HG02884 (cell line): Measurements from ENCODE around the gene ST3GAL4.

Experiments
- ATAC-seq: cut with Tn5 transposase; IDR thresholded peaks from one replicate; pipeline ENCODE4 v1.9.1; 2021; ENCODE audit warnings: mild to moderate bottlenecking, moderate library complexity; ENCODE audit not compliant: unreplicated experiment

The ST3GAL4 gene

DNA sequence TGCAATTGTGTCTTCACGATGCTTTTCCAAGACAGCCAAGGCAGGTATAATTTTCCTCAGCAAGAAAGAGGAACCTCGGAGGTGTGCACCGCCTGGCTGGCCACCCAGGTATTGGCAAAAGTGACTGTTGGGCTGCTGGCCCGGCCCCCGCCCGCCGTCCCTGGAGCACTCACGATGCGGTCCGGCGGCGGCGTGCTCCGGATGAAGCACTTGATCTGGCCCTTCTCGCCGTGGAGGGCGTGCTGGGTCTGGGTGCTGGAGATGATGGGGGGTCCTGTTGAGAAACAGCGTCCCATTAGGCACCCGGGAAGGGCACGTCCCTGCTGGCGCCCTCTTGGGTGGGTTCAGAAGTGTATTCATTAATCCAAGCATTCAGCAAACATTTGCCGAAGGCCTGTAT, 84.8 kb downstream of the ST3GAL4 start:
- ATAC-seq, result no peak

DNA sequence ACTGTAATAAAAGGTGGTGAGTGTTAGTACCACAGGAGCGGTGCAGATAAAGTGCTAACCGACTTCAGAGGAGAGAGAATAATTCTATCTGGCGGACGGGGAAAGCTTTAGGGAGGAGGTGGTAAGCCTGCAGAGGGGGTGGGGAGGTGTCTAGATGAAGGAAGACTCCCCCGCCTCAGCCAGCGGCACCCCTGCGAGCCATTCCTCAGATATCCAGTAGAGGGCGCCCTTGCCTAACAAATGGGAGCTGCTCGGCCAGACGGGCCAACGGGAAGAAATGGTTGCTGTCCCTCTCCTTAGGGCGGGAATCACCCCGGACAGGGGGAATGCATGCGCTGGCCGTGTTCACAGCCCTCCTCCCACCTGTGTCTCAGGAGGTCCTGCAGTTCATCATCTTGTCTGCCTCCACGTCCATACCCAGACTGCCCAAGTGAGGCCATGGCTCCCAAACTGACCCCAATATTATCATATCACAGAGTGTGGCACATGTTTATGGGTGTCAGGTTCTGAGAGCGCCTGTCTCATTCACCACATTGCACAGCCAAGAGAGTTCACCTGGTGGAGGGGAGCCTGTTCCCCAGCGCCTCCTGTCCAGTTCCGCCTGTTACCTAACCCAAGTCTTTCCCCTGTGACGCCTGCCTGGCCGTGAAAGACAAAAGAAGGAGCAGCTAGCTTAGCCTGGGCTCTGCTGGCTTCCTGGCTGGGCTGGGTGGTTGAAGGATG, 85.5 kb downstream of the ST3GAL4 start:
- peak; percentile 70 for ATAC-seq

DNA sequence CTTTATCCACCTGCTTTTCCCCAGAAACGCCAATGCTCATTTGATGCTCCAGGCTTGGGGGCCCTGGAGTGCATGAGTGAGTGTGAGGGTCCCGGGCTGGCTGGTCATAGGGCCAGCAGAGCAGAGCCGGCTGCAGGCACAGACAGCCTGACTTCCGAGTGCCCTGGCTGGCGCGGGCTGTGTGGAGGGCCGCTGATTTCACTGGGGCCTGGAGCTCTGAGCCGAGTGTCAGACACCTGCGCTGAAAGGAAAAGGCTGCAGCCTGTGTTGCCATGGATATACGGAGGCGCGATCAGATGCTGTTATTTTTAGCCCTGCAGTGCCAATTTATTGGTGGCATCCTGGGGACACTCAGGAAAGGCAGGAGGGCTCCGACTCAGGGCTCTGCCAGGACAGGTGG, 87.6 kb downstream of the ST3GAL4 start:
- no peak for ATAC-seq

DNA sequence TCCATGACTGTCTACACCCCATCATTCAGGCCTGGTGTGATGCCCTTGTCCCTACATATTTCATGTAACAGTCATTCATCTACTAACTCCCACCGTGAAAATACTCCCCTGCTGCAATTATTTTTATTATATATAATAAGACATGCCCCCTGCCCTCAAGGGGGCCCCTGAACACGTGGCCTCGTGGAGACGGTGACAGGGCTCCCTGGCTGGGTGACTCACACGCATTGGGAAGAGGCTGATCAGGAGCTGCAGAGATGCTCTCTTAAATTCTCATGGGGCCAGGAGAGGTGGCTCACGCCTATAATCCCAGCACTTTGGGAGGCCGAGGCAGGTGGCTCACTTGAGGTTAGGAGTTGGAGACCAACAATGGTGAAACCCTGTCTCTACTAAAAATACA, 88.6 kb downstream of the ST3GAL4 start:
- no peak for ATAC-seq

DNA sequence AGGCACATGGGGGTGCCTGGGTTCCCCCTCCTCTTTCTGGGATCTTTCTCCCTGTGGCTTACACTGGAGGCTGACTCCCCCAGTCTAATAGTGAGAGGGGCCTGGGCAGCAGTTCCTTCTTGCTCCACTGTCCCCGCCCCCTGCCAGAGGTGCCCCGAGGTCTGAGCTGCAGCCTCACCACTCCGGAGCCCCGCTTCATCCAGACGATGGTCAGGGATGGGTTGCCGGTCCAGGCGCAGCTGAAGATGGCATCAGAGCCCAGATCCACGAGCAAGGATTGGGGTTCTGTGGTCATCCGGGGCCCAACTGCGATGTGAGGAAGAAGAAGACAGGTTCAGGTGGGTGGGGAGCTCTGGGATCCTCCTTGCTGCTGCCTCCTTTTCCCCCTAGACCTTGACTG, 91.1 kb downstream of the ST3GAL4 start:
- ATAC-seq, result no peak

DNA sequence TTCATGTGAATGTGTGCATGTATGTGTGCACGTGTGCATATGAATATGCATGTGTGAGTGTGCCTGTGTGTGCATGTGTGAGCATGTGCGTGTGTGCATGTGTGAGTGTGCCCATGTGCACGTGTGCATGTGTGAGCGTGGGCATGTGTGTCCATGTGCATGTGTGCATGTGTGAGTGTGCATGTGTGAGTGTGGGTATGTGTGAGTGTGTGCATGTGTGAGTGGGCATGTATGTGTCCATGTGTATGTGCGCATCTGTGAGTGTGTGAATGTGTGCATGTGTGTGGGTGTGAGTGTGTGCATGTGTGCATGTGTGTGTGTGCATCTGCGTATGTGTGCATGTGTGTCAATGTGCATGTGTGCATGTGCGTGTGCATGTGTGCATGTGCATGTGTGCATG, 94.7 kb downstream of the ST3GAL4 start:
- no peak for ATAC-seq

DNA sequence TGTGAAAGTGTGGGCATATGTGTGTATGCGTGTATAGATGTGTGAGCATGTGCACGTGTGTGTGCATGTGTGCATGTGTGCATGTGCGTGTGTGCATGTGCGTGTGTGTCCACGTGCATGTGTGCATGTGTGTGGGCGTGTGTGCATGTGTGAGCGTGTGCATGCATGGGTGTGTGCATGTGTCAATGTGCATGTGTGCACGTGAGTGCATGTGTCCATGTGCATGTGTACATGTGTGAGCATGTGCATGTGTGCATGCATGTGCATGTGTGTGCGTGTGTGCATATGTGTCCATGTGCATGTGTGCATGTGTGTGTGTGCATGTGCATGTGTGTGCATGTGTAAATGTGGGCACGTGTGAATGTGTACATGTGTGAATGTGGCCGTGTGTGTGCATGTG, 95.3 kb downstream of the ST3GAL4 start:
- no peak for ATAC-seq

DNA sequence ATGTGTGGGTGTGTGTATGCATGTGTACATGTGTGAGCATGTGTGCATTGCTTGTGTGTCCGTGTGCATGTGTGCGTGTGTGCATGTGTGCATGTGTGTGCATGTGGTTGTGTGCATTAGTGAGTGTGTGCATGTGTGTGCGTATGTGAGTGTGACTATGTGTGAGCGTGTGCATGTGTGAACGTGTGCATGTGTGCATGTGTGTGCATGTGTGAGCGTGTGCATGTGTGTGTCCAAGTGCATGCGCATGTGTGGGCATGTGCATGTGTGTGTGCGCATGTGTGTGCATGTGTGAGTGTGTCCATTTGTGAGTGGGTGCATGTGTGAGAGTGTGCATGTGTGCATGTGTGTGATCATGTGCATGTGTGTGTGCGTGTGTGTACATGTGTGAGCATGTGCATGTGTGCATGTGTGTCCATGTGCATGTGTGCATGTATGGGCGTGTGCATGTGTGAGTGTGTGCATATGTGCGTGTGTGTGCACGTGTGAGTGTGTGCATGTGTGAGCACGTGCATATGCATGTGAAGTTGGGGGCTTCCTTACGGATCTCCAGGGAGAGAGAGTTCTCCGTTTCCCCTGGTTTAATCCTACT, 95.8 kb downstream of the ST3GAL4 start:
- no peak for ATAC-seq

DNA sequence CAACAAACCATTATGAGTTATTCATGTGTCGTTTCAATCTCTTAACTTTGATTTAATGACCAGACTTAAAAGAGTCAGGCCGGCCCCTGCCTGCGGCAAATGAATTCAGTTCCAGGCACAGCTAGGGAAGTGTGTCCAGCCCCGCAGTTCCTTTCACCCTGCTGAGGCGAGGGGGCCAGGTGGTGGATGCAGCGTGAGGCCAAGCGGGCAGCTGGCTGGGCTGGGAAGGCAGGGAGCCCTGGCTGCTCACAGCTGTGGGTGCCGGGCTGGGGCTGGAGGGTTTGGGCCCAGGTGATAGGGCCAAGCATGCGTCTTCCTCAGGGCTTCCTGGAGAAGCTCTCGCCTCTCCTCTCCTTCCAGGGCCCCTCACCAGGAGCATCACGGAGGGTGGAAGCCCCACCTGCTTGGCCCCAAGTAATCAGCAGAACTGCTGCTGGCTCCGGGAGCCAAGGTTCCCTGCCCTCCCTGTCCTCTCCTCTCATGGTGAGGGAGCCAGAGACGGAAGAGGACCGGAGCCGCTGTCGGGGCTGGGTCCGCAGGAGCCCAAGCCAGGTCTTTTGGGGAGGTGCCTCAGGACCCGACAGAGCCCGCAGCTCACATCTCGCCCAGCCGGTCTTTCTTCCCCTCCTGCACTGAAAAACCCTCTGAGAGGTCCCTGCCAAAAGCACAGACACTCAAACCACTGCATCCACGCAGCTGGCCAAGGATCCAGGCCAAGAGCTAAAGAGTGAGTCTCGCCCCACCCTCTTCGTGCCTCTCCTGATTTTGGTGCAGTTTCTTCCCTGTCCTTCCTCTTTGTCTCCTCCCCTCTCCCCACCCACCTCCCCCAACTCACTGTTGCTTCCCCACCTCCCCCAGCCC, 97.0 kb downstream of the ST3GAL4 start:
- ATAC-seq, result no peak

DNA sequence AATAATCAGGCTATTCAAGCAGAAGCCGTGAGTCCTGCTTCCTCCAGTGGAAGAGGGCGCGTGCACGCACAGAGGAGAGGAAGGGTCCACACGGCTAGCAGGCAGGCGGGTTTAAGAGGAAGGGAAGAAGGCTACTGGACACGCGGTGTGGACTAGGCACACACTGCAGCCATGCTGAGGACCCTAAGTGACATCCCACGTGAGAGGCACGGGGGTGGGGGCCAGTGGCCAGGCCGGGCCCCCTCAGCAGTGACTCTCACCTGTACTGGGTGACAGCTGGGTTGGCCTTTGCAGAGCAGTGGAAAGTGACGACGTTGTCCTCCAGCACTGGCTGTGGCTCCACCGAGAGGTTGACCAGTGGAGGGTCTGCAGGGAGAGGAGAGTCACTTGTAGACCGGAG, 100.6 kb downstream of the ST3GAL4 start:
- ATAC-seq, result no peak

DNA sequence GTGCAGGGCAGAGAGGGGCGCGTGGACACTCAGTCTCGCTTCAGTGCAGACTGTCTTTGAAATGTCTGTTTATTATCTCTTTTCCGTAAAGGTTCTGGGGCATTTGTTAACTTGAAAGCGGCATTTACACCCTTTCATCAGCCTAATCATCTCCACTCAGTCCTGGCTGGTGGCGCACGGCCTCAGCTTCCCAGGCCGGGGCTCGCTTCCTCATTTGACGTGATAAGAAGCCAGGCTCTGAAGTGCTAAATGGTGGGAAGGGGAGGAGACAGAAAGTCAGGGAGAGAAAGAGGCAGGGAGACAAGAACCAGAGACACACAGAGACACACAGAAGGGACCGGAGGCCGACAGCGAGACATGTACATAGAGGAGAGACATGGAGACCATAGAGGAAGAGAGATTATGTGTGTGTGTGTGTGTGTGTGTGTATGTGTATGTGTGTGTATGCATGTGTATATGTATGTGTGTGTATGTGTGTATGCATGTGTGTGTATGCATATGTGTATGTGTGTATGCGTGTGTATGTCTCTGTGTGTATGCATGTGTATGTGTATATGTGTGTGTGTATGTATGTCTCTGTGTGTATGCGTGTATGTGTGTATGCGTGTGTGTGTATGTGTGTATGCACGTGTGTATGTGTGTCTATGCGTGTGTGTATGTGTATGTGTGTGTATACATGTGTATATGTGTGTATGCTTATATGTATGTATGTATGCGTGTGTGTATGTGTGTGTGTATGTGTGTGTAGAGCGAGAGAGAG, 101.5 kb downstream of the ST3GAL4 start:
- no peak for ATAC-seq

DNA sequence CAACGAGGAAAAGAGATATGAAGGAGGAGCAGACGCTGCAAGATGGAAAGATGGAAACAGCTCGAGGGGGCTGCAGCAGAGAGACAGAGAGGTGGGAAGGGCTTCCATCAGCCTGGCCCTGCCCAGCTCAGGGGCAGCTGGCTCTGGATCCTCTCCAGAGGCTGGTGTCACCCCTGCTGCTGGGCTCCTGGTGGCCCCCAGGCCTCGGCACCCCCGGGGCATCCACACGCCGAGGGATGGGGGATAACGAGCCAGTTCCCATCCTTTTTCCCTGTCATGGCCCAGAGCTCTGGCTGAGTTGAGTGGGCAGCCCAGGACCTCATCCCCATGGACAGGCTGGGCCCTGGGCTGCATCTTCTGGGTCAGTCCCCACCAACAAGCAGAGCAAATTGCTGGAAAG, 102.3 kb downstream of the ST3GAL4 start:
- no peak for ATAC-seq

DNA sequence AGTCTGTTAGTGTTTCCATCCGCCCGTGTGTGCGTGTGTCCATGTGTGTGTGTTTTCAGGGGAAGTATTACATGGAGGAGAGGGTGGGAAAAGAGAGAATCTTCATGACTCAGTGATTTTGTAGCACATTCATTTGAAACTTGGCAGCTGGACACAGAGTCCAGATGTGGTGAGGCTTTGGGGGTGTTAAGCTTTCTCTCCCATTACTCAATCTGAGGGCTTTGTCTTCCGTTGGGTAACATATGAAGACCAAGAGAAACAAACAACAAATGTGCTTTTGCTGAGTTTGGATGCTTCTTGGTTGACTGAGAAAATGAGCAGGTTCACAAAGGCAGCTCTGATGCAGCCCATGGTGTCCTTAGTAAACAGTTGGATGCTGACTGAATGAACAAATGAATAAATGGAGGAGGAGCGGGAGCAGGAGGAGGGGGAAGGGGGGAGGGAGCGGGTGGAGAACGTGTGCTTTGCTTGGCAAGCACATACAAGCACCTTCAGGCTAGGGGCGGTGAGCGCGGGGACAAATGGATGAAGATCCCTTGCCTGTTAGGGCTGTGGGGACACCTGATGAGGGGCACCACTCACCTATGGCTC, 104.3 kb downstream of the ST3GAL4 start:
- ATAC-seq, result no peak

DNA sequence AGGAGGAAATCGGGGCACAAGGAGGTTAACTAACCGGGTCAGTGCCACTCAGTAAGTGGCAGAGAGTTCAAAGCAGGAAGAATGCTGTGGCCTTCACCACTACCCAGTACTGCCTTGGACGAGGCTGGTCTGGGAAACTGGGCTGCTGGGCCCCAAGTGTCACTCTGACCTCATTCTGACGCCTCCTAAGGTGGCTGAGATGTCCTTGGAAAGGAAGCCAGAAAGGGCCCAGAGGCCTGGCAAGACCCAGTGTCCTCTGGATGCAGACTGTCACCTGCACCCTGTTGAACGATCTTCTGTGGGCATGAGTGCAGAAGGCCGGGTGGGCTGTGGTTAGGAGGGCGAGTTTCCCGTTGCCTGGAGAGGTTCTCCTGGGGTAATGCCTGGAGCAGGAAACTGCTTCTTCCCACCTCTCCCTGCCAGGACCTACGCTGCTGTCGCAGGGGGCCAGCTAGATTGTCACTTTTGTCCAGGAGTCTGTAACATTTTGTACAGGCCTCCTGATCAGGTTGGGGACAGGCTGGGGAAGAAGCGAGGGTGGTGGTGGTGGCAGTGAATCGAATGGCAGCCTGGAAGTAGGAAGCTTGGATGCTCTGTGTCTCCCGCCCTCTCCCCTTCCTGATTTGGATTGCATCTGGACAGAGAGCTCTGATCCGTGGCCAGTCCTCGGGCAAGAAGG, 105.1 kb downstream of the ST3GAL4 start:
- no peak for ATAC-seq

DNA sequence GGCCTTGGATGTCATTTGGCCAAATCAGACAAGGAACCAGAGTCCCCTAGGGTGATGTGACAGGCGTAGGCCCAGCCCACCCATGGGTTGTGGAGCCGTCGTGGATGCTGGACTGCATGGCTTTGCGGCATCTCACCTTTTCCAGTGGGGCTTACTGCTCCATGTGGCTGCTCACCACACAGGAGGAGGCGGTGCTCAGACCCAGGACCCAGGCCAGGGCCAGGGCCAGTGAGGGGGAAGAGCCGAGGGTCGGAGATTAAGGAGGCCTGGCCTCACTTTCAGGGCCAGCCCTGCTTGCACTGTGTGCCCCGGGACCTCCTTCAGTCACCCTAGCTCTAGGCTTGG, 105.6 kb downstream of the ST3GAL4 start:
- ATAC-seq, result no peak

DNA sequence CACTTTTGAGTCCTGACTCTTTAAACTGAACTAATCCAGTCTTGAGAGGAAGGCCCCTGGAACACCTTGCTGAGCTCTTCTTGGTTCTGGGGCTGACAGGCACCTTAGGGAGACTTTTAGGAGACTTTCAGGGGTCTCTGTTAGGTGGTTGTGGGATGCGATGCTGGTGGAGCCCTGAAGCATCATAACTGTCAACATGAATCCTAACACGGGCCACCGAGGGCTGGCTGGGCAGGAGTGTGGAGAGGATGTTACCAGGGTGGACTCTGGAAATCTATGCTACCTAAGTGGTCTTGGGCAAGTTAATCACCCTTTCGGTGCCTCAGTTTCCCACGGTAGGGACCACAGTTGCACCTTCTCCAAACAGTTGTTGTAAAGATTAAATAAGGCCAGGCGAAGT, 106.5 kb downstream of the ST3GAL4 start:
- ATAC-seq, result no peak

DNA sequence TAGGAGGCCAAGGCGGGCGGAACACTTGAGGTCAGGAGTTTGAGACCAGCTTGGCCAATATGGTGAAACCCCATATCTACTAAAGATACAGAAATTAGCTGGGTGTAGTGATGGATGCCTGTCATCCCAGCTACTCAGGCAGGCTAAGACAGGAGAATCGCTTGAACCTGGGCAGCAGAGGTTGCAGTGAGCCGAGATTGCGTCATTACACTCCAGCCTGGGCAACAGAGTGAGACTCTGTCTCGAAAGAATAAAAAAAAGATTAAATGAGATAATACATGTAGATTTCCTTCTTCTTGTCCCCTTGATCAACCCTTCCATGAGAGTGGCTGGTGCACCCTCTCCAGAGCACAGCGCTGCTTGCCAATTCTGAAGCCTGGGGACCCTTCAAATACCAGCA, 106.9 kb downstream of the ST3GAL4 start:
- ATAC-seq, result no peak
